HG03159 (cell line): ENCODE measurements around the gene GSDMA.
"Not testable (repeated sequence)": the region's sequence is repeated elsewhere in the genome, so short reads cannot be mapped to it uniquely, and the experiment has no call there.

Experiments used
- ATAC-seq: cut with Tn5 transposase; IDR thresholded peaks from one replicate; pipeline ENCODE4 v1.9.1; 2021; ENCODE audit warnings: mild to moderate bottlenecking, moderate library complexity; ENCODE audit not compliant: unreplicated experiment

GSDMA gene

DNA sequence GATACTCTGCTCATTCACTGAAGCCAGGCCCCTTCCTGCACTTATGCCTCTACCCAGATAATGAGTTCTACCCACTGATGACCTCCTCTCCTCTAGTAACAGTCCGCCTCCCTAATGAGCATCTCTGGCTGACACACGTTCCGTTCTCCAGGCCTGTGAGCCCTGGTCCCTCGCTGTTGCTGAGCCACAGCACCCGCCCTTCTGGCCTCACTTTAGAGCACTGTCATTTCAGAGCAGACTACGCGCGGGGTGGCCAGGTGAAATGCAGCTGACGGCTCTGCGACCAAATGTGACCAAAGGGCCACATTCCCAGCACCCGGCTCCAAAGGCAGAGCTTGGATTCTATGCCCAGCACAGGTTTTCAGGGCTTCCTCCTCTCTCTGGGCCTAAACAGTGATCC, 31.6 kb downstream of the GSDMA start:
- ATAC-seq = no peak

DNA sequence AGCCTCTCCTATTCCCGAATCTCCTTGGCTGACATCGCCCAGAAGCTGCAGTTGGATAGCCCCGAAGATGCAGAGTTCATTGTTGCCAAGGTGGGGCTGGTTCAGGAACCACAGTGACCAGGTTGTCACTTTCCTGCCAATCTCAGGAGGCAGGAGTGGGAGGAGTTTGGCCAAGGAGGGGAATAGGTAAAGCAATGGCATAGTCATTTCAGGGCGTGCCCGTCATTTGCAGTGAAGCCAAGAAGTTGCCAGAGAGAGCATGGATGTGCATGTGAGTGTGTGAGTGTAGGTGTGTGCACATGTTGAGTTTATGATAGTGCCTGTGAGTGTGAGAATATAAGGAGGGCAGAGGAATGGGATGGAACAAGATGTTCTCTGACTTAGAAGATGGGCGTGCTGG, 32.6 kb downstream of the GSDMA start:
- no peak for ATAC-seq

DNA sequence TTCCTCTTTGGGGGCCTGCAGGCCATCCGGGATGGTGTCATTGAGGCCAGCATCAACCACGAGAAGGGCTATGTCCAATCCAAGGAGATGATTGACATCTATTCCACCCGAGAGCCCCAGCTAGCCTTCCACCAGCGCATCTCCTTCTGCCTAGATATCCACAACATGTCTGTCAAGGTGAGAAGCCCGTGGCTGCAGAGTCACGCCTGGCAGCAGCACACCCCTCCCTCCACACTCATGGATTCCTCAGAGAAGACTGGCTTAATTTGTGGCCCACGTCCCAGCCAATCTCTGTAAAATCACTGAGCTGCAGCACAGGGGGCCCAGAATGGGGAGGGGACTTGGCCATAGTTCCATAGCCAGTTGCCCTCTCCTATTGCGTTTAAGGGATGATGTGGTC, 33.4 kb downstream of the GSDMA start:
- ATAC-seq = no peak

DNA sequence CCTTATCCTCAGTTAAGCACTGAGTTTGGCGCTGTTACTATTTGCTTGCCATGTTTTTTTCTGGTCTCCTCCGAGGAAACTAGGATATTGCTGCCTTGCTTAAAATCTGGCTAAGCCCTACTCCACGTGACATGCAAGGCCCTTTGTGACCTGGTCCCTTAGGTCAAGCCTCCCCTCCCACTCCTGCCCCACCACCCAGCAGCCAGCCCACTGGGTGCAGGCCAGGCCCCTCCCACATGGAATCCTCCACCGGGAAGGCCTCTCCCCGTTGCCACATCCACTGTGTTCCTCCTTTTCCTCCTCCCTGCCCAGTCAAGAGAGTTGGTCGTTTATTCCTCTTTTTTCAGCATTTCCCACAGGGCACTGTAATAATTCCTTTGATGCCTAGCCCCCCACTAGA, 34.0 kb downstream of the GSDMA start:
- no peak for ATAC-seq

DNA sequence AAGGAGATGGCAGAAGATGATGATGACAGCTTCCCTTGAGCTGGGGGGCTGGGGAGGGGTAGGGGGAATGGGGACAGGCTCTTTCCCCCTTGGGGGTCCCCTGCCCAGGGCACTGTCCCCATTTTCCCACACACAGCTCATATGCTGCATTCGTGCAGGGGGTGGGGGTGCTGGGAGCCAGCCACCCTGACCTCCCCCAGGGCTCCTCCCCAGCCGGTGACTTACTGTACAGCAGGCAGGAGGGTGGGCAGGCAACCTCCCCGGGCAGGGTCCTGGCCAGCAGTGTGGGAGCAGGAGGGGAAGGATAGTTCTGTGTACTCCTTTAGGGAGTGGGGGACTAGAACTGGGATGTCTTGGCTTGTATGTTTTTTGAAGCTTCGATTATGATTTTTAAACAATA, 34.7 kb downstream of the GSDMA start:
- no peak for ATAC-seq

DNA sequence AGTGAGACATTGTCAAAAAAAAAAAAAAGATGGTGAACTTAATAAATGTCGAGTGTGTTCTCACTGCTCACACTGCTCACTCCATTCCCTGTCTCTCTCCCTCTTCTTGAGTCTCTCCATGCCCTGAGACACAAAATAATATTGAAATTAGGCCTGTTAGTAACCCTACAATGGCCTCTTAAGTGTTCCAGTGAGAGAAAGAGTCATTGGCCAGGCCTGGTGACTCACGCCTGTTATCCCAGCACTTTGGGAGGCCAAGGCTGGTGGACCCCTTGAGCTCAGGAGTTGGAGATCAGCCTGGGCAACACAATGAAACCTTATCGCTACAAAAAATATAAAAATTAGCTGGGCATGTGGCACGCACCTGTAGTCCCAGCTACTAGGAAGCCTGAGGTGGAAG, 36.3 kb downstream of the GSDMA start:
- no peak for ATAC-seq

DNA sequence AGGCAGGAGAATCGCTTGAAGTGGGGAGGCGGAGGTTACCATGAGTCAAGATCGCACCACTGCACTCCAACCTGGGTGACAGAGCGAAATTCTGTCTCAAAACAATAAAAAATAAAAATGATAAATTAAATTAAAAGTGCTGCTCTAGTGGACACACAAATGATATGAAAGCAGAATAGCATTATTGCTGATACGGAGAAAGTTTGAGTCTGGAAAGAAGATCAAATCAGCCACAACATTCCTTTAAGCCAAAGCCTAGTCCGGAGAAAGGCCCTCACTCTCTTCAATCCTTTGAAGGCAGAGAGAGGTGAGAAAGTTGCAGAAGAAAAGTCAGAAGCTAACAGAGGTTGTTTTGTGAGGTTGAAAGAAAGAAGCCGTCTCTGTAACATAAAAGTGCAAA, 37.4 kb downstream of the GSDMA start:
- ATAC-seq = no peak

DNA sequence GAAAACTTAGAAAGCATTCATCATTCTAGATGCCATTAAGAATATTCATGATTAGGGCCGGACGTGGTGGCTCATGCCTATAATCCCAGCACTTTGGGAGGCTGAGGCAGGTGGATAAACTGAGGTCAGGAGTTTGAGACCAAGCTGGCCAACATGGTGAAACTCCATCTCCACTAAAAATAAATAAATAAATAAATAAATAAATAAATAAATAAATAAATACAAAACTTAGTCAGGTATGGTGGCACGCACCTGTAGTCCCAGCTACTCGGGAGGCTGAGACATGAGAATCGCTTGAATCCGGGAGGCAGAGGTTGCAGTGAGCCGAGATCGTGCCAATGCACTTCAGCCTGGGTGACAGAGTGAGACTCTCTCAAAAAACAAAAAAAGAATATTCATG, 38.5 kb downstream of the GSDMA start:
- not testable (repeated sequence) for ATAC-seq

DNA sequence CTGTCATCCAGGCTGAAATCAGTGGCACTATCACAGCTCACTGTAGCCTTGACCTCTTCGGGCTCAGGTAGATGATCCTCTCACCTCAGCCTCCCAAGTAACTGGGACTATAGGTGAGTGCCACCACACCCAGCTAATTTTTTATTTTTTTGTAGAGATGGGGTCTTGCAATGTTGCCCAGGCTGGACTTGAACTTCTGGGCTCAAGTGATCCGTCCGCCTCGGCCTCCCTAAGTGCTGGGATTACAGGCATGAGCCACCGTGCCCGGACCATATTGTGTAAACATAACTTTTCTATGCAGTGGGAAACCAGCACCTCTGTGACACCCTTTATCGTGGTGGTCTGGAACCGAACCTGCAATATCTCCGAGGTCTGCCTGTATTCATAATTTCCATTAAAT, 41.3 kb downstream of the GSDMA start:
- ATAC-seq = no peak

DNA sequence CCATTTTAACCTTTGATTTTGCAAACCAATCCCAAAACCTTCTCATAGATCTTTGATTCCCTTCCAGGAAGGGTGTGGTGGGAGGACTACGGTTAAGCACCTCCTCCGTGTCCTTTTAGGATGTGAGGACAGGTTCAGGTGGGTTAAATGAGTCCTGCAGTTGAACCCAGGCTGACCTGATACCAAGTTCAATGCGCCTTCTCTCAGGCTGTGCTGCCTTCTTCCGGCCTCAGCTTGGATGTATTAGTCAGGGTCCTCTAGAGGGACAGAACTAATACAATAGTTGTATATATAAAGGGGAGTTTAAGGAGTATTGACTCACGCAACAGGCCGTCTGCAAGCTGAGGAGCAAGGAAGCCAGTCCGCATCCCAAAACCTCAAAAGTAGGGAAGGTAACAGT, 41.9 kb downstream of the GSDMA start:
- ATAC-seq = no peak

GRCh38 chr17:40005520-40005919, 42.7 kb downstream of the GSDMA start:
- ATAC-seq = no peak

- ATAC-seq = not testable (repeated sequence)
Observed at GRCh38 chr17:40010946-40011500, 48.2 kb downstream of the GSDMA start.

GRCh38 chr17:40012017-40012647, 49.3 kb downstream of the GSDMA start:
- ATAC-seq = not testable (repeated sequence)

- ATAC-seq = no peak
Observed at GRCh38 chr17:40014375-40014980, 51.7 kb downstream of the GSDMA start.

DNA sequence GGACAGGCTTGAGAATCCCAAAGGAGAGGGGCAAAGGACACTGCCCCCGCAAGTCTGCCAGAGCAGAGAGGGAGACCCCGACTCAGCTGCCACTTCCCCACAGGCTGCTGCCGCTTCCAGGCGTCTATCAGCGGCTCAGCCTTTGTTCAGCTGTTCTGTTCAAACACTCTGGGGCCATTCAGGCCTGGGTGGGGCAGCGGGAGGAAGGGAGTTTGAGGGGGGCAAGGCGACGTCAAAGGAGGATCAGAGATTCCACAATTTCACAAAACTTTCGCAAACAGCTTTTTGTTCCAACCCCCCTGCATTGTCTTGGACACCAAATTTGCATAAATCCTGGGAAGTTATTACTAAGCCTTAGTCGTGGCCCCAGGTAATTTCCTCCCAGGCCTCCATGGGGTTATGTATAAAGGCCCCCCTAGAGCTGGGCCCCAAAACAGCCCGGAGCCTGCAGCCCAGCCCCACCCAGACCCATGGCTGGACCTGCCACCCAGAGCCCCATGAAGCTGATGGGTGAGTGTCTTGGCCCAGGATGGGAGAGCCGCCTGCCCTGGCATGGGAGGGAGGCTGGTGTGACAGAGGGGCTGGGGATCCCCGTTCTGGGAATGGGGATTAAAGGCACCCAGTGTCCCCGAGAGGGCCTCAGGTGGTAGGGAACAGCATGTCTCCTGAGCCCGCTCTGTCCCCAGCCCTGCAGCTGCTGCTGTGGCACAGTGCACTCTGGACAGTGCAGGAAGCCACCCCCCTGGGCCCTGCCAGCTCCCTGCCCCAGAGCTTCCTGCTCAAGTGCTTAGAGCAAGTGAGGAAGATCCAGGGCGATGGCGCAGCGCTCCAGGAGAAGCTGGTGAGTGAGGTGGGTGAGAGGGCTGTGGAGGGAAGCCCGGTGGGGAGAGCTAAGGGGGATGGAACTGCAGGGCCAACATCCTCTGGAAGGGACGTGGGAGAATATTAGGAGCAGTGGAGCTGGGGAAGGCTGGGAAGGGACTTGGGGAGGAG, 52.5 kb downstream of the GSDMA start, which contains the start of gene CSF3:
Gene CSF3 (plus strand): TSS at position 436 of the 993 bp plus-strand sequence. CDS start 35 bp downstream, at position 471.
- no peak for ATAC-seq

- ATAC-seq = no peak
Observed at GRCh38 chr17:40015998-40016985, 53.5 kb downstream of the GSDMA start.

DNA sequence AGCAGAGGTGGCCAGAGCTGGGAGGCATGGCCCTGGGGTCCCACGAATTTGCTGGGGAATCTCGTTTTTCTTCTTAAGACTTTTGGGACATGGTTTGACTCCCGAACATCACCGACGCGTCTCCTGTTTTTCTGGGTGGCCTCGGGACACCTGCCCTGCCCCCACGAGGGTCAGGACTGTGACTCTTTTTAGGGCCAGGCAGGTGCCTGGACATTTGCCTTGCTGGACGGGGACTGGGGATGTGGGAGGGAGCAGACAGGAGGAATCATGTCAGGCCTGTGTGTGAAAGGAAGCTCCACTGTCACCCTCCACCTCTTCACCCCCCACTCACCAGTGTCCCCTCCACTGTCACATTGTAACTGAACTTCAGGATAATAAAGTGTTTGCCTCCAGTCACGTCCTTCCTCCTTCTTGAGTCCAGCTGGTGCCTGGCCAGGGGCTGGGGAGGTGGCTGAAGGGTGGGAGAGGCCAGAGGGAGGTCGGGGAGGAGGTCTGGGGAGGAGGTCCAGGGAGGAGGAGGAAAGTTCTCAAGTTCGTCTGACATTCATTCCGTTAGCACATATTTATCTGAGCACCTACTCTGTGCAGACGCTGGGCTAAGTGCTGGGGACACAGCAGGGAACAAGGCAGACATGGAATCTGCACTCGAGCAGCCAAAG, 54.7 kb downstream of the GSDMA start:
- ATAC-seq = no peak

- ATAC-seq = no peak
Observed at GRCh38 chr17:40018211-40019121, 55.7 kb downstream of the GSDMA start.
